ENCODE results near the gene OR51T1.
"Not testable (repeated sequence)": the region's sequence is repeated elsewhere in the genome, so short reads cannot be mapped to it uniquely, and the experiment has no call there.

The OR51T1 gene

GRCh38 chr11:4881860-4882500, at the start of gene OR51T1:
Gene OR51T1, plus strand, starts transcription at chr11:4881900. Its CDS starts 0 bp downstream, at chr11:4881900.
- DNase-seq (ENCODE audit: extremely low read depth in 1 of 2, low read depth in 1 of 2): no peak

- no peak for DNase-seq (ENCODE audit: extremely low read depth in 1 of 2, low read depth in 1 of 2)
Measured at GRCh38 chr11:4839851-4840549, 41.7 kb upstream of the OR51T1 start.

GRCh38 chr11:4848908-4849532, 32.7 kb upstream of the OR51T1 start, which contains the start of gene OR51S1:
Gene OR51S1, minus strand, starts transcription at chr11:4849208. Its CDS starts 0 bp downstream, at chr11:4849208.
- DNase-seq (ENCODE audit: extremely low read depth in 1 of 2, low read depth in 1 of 2): no peak

- no peak for DNase-seq (ENCODE audit: extremely low read depth in 1 of 2, low read depth in 1 of 2)
Measured at GRCh38 chr11:4851033-4851432, 30.7 kb upstream of the OR51T1 start.

GRCh38 chr11:4854286-4854685, 27.4 kb upstream of the OR51T1 start:
- not testable (repeated sequence) for DNase-seq (ENCODE audit: extremely low read depth in 1 of 2, low read depth in 1 of 2)

GRCh38 chr11:4862447-4863236, 19.1 kb upstream of the OR51T1 start:
- no peak for DNase-seq (ENCODE audit: extremely low read depth in 1 of 2, low read depth in 1 of 2)

- DNase-seq (ENCODE audit: extremely low read depth in 1 of 2, low read depth in 1 of 2): no peak
Measured at GRCh38 chr11:4863876-4864275, 17.8 kb upstream of the OR51T1 start.

- no peak for DNase-seq (ENCODE audit: extremely low read depth in 1 of 2, low read depth in 1 of 2)
Measured at GRCh38 chr11:4865855-4866254, 15.8 kb upstream of the OR51T1 start.

GRCh38 chr11:4881188-4881587, 512 bp upstream of the OR51T1 start:
- DNase-seq (ENCODE audit: extremely low read depth in 1 of 2, low read depth in 1 of 2): no peak

- DNase-seq (ENCODE audit: extremely low read depth in 1 of 2, low read depth in 1 of 2): no peak
Measured at GRCh38 chr11:4882543-4882942, 843 bp downstream of the OR51T1 start.

GRCh38 chr11:4884361-4884760, 2.7 kb downstream of the OR51T1 start:
- DNase-seq (ENCODE audit: extremely low read depth in 1 of 2, low read depth in 1 of 2): no peak

GRCh38 chr11:4886186-4886585, 4.5 kb downstream of the OR51T1 start:
- DNase-seq (ENCODE audit: extremely low read depth in 1 of 2, low read depth in 1 of 2): no peak

- DNase-seq (ENCODE audit: extremely low read depth in 1 of 2, low read depth in 1 of 2): no peak
Measured at GRCh38 chr11:4887591-4887990, 5.9 kb downstream of the OR51T1 start.

- DNase-seq (ENCODE audit: extremely low read depth in 1 of 2, low read depth in 1 of 2): no peak
Measured at GRCh38 chr11:4890279-4890678, 8.6 kb downstream of the OR51T1 start.

- no peak for DNase-seq (ENCODE audit: extremely low read depth in 1 of 2, low read depth in 1 of 2)
Measured at GRCh38 chr11:4891996-4892640, 10.4 kb downstream of the OR51T1 start.

- no peak for DNase-seq (ENCODE audit: extremely low read depth in 1 of 2, low read depth in 1 of 2)
Measured at GRCh38 chr11:4903484-4903883, 21.8 kb downstream of the OR51T1 start, which contains the start of gene OR51A7. Gene OR51A7, plus strand, starts transcription at chr11:4903783. Its CDS starts 3,587 bp downstream, at chr11:4907370.

- no peak for DNase-seq (ENCODE audit: extremely low read depth in 1 of 2, low read depth in 1 of 2)
Measured at GRCh38 chr11:4916581-4916980, 34.9 kb downstream of the OR51T1 start.

- DNase-seq (ENCODE audit: extremely low read depth in 1 of 2, low read depth in 1 of 2): no peak
Measured at GRCh38 chr11:4919250-4919649, 37.5 kb downstream of the OR51T1 start, which contains the start of gene OR51G2. Gene OR51G2, minus strand, starts transcription at chr11:4919350. Its CDS starts 3,687 bp downstream, at chr11:4915663.

GRCh38 chr11:4921796-4922195, 40.1 kb downstream of the OR51T1 start:
- DNase-seq (ENCODE audit: extremely low read depth in 1 of 2, low read depth in 1 of 2): no peak

- DNase-seq (ENCODE audit: extremely low read depth in 1 of 2, low read depth in 1 of 2): no peak
Measured at GRCh38 chr11:4922304-4922703, 40.6 kb downstream of the OR51T1 start.

Data from activated CD8-positive, alpha-beta memory T cell treated with anti-CD3 and anti-CD28 coated beads for 1 hour (primary cell).